Prostate gland (tissue), 2 donors: ENCODE measurements around the gene PALD1. TPM values are rescaled to one million over a fixed set of nuclear protein-coding genes. Genes with fewer than 3 reads are reported as not detected.

Source experiments
- DNase-seq: peaks from one replicate; pipeline ENCODE4 v3.0.0-alpha.2; 2019; ENCODE audit warnings: low spot score
- H3K27ac ChIP-seq, 2 donors: fragments of 200-600 bp; sonication (generic); 2 replicates each; pipeline ENCODE4 v1.5.1; 2017 to 2019
- H3K27me3 ChIP-seq: fragments of 200-600 bp; sonication (generic); replicated peaks from 2 replicates; pipeline ENCODE4 v1.5.1; 2019; ENCODE audit not compliant: insufficient read depth
- H3K36me3 ChIP-seq, 2 donors: fragments of 200-600 bp; sonication (generic); 1 replicate in 1 of 2; 2 replicates in 1 of 2; pipeline versions ENCODE4 v1.5.1 to v1.8.1; 2017 to 2019
- H3K4me1 ChIP-seq: fragments of 200-600 bp; sonication (generic); replicated peaks from 2 replicates; pipeline ENCODE4 v1.5.1; 2019
- H3K4me3 ChIP-seq, 2 donors: fragments of 200-600 bp; sonication (generic); 2 replicates each; pipeline ENCODE4 v1.5.1; 2017 to 2019
- H3K9me3 ChIP-seq: fragments of 200-600 bp; sonication (generic); 2 replicates; pipeline ENCODE4 v1.5.1; 2017
- CTCF ChIP-seq, 4 experiments: fragments of 200-600 bp in 2 of 4; fragments of 450-650 bp in 2 of 4; sonication (generic) in 2 of 4; IDR thresholded peaks; 1 replicate in 3 of 4; 2 replicates in 1 of 4; pipeline ENCODE4 v1.5.1; 2016 to 2019; ENCODE audit warnings: antibody characterized with exemption in 4 of 4, mild to moderate bottlenecking in 2 of 4, moderate library complexity in 2 of 4
- POLR2A ChIP-seq: fragments of 450-650 bp; IDR thresholded peaks from one replicate; pipeline ENCODE4 v1.6.1; 2016; ENCODE audit warnings: antibody characterized with exemption, mild to moderate bottlenecking
- POLR2AphosphoS5 ChIP-seq: sonication (generic); formaldehyde crosslinking; IDR thresholded peaks from one replicate; pipeline ENCODE4 v1.6.1; 2017; ENCODE audit warnings: antibody characterized with exemption
- WGBS: methylation state at CpG from one replicate; pipeline ENCODE4 v1.1.5; 2018; 5-methylcytosine and 5-hydroxymethylcytosine counted together
- intact Hi-C: fragments of 100-400 bp; cut with DNase I; formaldehyde crosslinking; loops from one replicate; pipeline ENCODE4 v1.14.2; 2022
- total RNA-seq, 2 donors: library from RNA; depleted of rRNA; stranded (reverse); fragments of >200 nt; gene quantifications; one replicate each; pipeline ENCODE4 v1.1.0, GENCODE V29; 2016

The PALD1 gene
- total RNA-seq, 2 donors from 2014 or later, result 6.6 to 12.4 TPM

GRCh38 chr10:70552586-70552985 lies 74.0 kb downstream of the PALD1 start:
- WGBS, result 83% methylated on average over 6 of the region's 6 CpGs
- Histone ChIP-seq H3K27me3 (no peaks in the 10 kb centered on the region), H3K4me1 (no peaks in the 10 kb centered on the region), H3K9me3 (no peaks in the 10 kb centered on the region), H3K27ac (no peak overlapping the region), H3K4me3 (no peak overlapping the region), H3K36me3 (no peaks in the 10 kb centered on the region)
- TF ChIP-seq POLR2A (no peak), CTCF (IDR thresholded peaks at IDR 0.05) (no peak)
- no peak for DNase-seq
- intact Hi-C loops, result loop anchor here (5.0 kb wide), 1 partner anchor 330 kb away; no protein-coding TSS in a partner anchor

- DNase-seq, result no peak
- no peak overlapping the region for H3K4me3 ChIP-seq
- TF ChIP-seq CTCF (IDR thresholded peaks at IDR 0.05) (no peak), POLR2A (no peak), POLR2AphosphoS5 (no peak)
- WGBS, result 87% methylated on average over 9 of the region's 11 CpGs
- no peaks in the 10 kb centered on the region for H3K9me3 ChIP-seq
- no peaks in the 10 kb centered on the region for H3K4me1 ChIP-seq
- H3K36me3 ChIP-seq, result no peaks in the 10 kb centered on the region
- H3K27me3 ChIP-seq, result no peaks in the 10 kb centered on the region
- intact Hi-C loops, result no loop called here
- no peak overlapping the region for H3K27ac ChIP-seq
Measured at GRCh38 chr10:70555371-70555770, 76.8 kb downstream of the PALD1 start.

GRCh38 chr10:70557086-70557845 lies 78.7 kb downstream of the PALD1 start:
- Histone ChIP-seq H3K27me3 (no peaks in the 10 kb centered on the region), H3K4me1 (no peaks in the 10 kb centered on the region), H3K4me3 (no peak overlapping the region), H3K27ac (no peak overlapping the region), H3K9me3 (no peaks in the 10 kb centered on the region), H3K36me3 (no peaks in the 10 kb centered on the region)
- 88% methylated on average over 9 of the region's 11 CpGs for WGBS
- intact Hi-C loops, result no loop called here
- TF ChIP-seq CTCF (IDR thresholded peaks at IDR 0.05) (no peak), POLR2AphosphoS5 (no peak)
- DNase-seq, result no peak

- H3K36me3 ChIP-seq, result no peaks in the 10 kb centered on the region
- WGBS, result 89% methylated on average over 2 of the region's 2 CpGs
- no peak overlapping the region for H3K27ac ChIP-seq
- H3K4me3 ChIP-seq, result no peak overlapping the region
- no peaks in the 10 kb centered on the region for H3K9me3 ChIP-seq
- intact Hi-C loops, result no loop called here
- H3K4me1 ChIP-seq, result no peaks in the 10 kb centered on the region
- DNase-seq, result no peak
- no peaks in the 10 kb centered on the region for H3K27me3 ChIP-seq
- no peak for TF ChIP-seq POLR2AphosphoS5
- TF ChIP-seq POLR2A, result no peak
- no peak for TF ChIP-seq CTCF (IDR thresholded peaks at IDR 0.05)
Measured at GRCh38 chr10:70557876-70558275, 79.3 kb downstream of the PALD1 start.

GRCh38 chr10:70558295-70558694 lies 79.7 kb downstream of the PALD1 start:
- WGBS, result 89% methylated on average over 11 of the region's 11 CpGs
- H3K9me3 ChIP-seq, result no peaks in the 10 kb centered on the region
- no peaks in the 10 kb centered on the region for H3K4me1 ChIP-seq
- DNase-seq, result no peak
- intact Hi-C loops, result no loop called here
- H3K4me3 ChIP-seq, result no peak overlapping the region
- no peaks in the 10 kb centered on the region for H3K36me3 ChIP-seq
- TF ChIP-seq POLR2A (no peak), CTCF (IDR thresholded peaks at IDR 0.05) (no peak), POLR2AphosphoS5 (no peak)
- no peak overlapping the region for H3K27ac ChIP-seq
- no peaks in the 10 kb centered on the region for H3K27me3 ChIP-seq
